Measurements from ENCODE around the gene MYBPC1.
A peak's percentile ranks its signal among the peaks of the same experiment; 100 is the strongest.

The MYBPC1 gene

DNA sequence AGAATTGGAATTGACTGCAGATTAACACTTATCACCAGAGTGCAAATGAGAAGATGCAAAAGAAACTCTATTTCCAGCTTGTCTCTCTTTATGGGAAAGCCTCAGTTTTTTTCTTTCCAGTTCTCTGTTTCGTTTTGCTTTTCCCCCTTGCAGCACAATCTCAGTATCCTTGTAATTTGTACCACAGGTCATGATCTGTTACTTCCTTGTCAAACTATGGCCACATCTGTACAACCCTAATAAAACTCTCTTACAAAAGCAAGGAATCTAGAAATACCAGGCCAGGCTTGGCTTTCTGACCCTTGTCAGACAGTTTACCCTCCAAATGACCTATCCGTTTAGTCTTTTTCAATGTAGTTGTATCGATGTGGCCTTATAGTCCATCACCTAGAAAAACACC, 33.9 kb downstream of the MYBPC1 start:
- TF ChIP-seq CTCF (IDR thresholded peaks at IDR 0.05; ENCODE audit: low read depth, low read length, missing control alignments), result no peak
- no peak overlapping the region for H3K4me3 ChIP-seq (ENCODE audit: low read depth, low read length)
- DNase-seq (ENCODE audit: low read depth), result no peak

GRCh38 chr12:101634724-101635123, 40.0 kb downstream of the MYBPC1 start:
- peak; percentile 71 for DNase-seq (ENCODE audit: low read depth)
- H3K4me3 ChIP-seq (ENCODE audit: low read depth, low read length), result no peak overlapping the region; the same call in 1 of the 2 replicates
- no peak for TF ChIP-seq CTCF (IDR thresholded peaks at IDR 0.05; ENCODE audit: low read depth, low read length, missing control alignments)

DNA sequence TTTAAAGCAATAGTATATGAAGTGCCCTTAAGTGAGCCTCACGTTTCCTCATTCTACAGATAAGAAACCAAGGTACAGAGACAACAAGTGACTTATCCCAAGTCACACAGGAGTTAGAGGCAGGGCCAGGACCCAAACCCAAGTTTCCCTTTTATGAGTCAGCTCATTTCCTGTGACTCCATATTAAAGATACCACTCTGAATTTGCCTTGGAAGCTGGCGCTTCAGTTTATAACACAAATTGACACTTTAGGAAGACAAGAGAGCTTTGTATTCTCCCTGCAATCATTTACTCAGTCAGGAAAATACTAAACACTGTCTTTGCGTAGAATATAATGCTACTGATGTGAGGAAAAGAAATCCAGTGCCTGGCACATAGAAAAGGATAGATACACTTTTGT, 43.2 kb downstream of the MYBPC1 start:
- DNase-seq (ENCODE audit: low read depth), result no peak
- no peak for TF ChIP-seq CTCF (IDR thresholded peaks at IDR 0.05; ENCODE audit: low read depth, low read length, missing control alignments)
- no peak overlapping the region for H3K4me3 ChIP-seq (ENCODE audit: low read depth, low read length)

GRCh38 chr12:101642115-101643067, 47.6 kb downstream of the MYBPC1 start:
- no peak for DNase-seq (ENCODE audit: low read depth)
- no peak for TF ChIP-seq CTCF (IDR thresholded peaks at IDR 0.05; ENCODE audit: low read depth, low read length, missing control alignments)
- H3K4me3 ChIP-seq (ENCODE audit: low read depth, low read length), result no peak overlapping the region

- H3K4me3 ChIP-seq (ENCODE audit: low read depth, low read length), result no peak overlapping the region
- DNase-seq (ENCODE audit: low read depth), result no peak
- no peak for TF ChIP-seq CTCF (IDR thresholded peaks at IDR 0.05; ENCODE audit: low read depth, low read length, missing control alignments)
Measured at GRCh38 chr12:101647711-101648110, 52.9 kb downstream of the MYBPC1 start.

- no peak for TF ChIP-seq CTCF (IDR thresholded peaks at IDR 0.05; ENCODE audit: low read depth, low read length, missing control alignments)
- no peak overlapping the region for H3K4me3 ChIP-seq (ENCODE audit: low read depth, low read length)
- DNase-seq (ENCODE audit: low read depth), result no peak
Measured at GRCh38 chr12:101648195-101648594, 53.4 kb downstream of the MYBPC1 start.

Measured in GM12864 (cell line).